ENCODE results near the gene MOB3B.

DNA sequence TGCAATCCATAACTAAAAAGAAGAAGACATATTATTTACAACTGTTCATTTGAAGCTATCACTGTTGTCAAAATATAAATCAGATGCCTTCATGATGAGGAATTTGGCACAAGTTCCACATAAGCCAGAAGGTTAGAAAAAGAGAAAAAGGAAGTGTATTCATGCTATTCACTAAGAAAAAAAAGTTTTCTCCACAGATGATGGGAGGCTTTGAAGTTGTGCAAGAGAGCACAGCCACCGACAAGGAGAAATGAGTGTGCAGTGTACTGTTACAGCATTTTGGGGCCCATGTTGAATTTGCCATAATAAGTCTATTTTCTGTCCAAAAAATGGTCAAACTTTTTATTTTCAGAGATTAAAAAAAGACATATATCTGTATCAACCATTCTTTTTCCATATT lies 38.5 kb downstream of the MOB3B start:
- TF ChIP-seq ZKSCAN5 (CRISPR knock-in tag; IDR thresholded peaks at IDR 0.05) (no peak), ZNF484 (CRISPR knock-in tag; IDR thresholded peaks at IDR 0.05; ENCODE audit: borderline replicate concordance, low read depth) (no peak), JUND (CRISPR knock-in tag; IDR thresholded peaks at IDR 0.05) (no peak), TCF7 (IDR thresholded peaks at IDR 0.05; ENCODE audit: low read depth) (no peak), ATF7 (IDR thresholded peaks at IDR 0.05) (no peak), ATF7 (CRISPR knock-in tag; IDR thresholded peaks at IDR 0.05) (no peak), EZH2 (conservative IDR thresholded peaks at IDR 0.05; ENCODE audit: low read depth, low read length) (no peak), NFE2L2 (IDR thresholded peaks at IDR 0.05; ENCODE audit: low read length) (no peak), SIX4 (CRISPR knock-in tag; IDR thresholded peaks at IDR 0.05) (no peak), ZNF670 (CRISPR knock-in tag; IDR thresholded peaks at IDR 0.05; ENCODE audit: borderline replicate concordance) (no peak)
- TF ChIP-seq, protein P1, sequence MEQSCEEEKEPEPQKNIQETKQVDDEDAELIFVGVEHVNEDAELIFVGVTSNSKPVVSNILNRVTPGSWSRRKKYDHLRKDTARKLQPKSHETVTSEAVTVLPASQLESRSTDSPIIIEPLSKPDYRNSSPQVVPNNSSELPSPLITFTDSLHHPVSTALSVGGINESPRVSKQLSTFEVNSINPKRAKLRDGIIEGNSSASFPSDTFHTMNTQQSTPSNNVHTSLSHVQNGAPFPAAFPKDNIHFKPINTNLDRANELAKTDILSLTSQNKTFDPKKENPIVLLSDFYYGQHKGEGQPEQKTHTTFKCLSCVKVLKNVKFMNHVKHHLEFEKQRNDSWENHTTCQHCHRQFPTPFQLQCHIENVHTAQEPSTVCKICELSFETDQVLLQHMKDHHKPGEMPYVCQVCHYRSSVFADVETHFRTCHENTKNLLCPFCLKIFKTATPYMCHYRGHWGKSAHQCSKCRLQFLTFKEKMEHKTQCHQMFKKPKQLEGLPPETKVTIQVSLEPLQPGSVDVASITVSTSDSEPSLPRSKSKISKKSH (CRISPR knock-in tag; IDR thresholded peaks at IDR 0.05; ENCODE audit: borderline replicate concordance), result no peak
- TF ChIP-seq, protein P2, sequence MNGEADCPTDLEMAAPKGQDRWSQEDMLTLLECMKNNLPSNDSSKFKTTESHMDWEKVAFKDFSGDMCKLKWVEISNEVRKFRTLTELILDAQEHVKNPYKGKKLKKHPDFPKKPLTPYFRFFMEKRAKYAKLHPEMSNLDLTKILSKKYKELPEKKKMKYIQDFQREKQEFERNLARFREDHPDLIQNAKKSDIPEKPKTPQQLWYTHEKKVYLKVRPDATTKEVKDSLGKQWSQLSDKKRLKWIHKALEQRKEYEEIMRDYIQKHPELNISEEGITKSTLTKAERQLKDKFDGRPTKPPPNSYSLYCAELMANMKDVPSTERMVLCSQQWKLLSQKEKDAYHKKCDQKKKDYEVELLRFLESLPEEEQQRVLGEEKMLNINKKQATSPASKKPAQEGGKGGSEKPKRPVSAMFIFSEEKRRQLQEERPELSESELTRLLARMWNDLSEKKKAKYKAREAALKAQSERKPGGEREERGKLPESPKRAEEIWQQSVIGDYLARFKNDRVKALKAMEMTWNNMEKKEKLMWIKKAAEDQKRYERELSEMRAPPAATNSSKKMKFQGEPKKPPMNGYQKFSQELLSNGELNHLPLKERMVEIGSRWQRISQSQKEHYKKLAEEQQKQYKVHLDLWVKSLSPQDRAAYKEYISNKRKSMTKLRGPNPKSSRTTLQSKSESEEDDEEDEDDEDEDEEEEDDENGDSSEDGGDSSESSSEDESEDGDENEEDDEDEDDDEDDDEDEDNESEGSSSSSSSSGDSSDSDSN (CRISPR knock-in tag; IDR thresholded peaks at IDR 0.05), result no peak
- TF ChIP-seq, protein P3, sequence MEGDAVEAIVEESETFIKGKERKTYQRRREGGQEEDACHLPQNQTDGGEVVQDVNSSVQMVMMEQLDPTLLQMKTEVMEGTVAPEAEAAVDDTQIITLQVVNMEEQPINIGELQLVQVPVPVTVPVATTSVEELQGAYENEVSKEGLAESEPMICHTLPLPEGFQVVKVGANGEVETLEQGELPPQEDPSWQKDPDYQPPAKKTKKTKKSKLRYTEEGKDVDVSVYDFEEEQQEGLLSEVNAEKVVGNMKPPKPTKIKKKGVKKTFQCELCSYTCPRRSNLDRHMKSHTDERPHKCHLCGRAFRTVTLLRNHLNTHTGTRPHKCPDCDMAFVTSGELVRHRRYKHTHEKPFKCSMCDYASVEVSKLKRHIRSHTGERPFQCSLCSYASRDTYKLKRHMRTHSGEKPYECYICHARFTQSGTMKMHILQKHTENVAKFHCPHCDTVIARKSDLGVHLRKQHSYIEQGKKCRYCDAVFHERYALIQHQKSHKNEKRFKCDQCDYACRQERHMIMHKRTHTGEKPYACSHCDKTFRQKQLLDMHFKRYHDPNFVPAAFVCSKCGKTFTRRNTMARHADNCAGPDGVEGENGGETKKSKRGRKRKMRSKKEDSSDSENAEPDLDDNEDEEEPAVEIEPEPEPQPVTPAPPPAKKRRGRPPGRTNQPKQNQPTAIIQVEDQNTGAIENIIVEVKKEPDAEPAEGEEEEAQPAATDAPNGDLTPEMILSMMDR (CRISPR knock-in tag; IDR thresholded peaks at IDR 0.05), result no peak

Measured in HepG2 (cell line).